ENCODE data around the gene CEP83.
"Not testable (repeated sequence)": the region's sequence is repeated elsewhere in the genome, so short reads cannot be mapped to it uniquely, and the experiment has no call there.

The CEP83 gene

GRCh38 chr12:94326234-94326633 is 133.4 kb downstream of the CEP83 start:
- ATAC-seq (ENCODE audit: insufficient read depth, low read depth) (no peak), DNase-seq (no peak)
- H3K9ac ChIP-seq (ENCODE audit: low read depth, low read length): no peak overlapping the region
- no peak overlapping the region for H3K4me2 ChIP-seq (ENCODE audit: insufficient read depth, low read length)
- H2AFZ ChIP-seq (ENCODE audit: low read depth, low read length): no peak overlapping the region
- H3K79me2 ChIP-seq (ENCODE audit: insufficient read depth, low read length): no peaks in the 10 kb centered on the region
- H3K27me3 ChIP-seq (ENCODE audit: insufficient read depth, low read length, poor library complexity): no peaks in the 10 kb centered on the region
- H3K4me3 ChIP-seq (ENCODE audit: low read depth in 1 of 2, low read length in 2 of 2): no peak overlapping the region
- H4K20me1 ChIP-seq (ENCODE audit: insufficient read depth, low read length): no peaks in the 10 kb centered on the region
- no peaks in the 10 kb centered on the region for H3K4me1 ChIP-seq (ENCODE audit: insufficient read depth, low read length)
- peaks cover 63% of the 10 kb centered on the region for H3K36me3 ChIP-seq (ENCODE audit: insufficient read depth, low read length)
- TF ChIP-seq, protein P1, sequence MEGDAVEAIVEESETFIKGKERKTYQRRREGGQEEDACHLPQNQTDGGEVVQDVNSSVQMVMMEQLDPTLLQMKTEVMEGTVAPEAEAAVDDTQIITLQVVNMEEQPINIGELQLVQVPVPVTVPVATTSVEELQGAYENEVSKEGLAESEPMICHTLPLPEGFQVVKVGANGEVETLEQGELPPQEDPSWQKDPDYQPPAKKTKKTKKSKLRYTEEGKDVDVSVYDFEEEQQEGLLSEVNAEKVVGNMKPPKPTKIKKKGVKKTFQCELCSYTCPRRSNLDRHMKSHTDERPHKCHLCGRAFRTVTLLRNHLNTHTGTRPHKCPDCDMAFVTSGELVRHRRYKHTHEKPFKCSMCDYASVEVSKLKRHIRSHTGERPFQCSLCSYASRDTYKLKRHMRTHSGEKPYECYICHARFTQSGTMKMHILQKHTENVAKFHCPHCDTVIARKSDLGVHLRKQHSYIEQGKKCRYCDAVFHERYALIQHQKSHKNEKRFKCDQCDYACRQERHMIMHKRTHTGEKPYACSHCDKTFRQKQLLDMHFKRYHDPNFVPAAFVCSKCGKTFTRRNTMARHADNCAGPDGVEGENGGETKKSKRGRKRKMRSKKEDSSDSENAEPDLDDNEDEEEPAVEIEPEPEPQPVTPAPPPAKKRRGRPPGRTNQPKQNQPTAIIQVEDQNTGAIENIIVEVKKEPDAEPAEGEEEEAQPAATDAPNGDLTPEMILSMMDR (IDR thresholded peaks at IDR 0.05; ENCODE audit: borderline replicate concordance, extremely low read depth, low read length, poor library complexity, severe bottlenecking): no peak
- TF ChIP-seq EZH2 (IDR thresholded peaks at IDR 0.05; ENCODE audit: borderline replicate concordance, low read depth, low read length, severe bottlenecking): no peak
- H3K9me3 ChIP-seq (ENCODE audit: insufficient read depth, low read length, severe bottlenecking): peaks cover 19% of the 10 kb centered on the region
- H3K27ac ChIP-seq (ENCODE audit: low read length): no peak overlapping the region

DNA sequence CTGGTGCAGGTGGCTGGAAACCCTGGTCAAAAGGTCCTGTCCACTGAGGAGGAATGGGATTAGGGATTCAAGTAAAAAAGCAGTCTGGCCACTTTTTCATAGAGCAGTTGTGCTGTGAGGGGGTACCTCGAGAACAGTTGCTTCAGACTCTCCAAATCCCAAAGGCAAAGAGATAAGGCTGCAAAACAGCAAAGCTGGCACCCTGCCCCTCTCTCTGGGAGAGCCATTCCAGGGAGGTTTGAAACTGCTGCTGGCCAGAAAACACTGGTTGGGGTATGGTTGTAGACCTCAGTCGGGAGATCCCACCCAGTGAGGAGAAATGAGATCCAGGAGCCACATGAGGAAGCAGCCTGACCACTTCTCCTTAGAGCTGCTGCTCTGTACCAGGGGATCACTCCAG is 137.3 kb downstream of the CEP83 start:
- Histone ChIP-seq H3K4me3 (ENCODE audit: low read depth in 1 of 2, low read length in 2 of 2) (no peak overlapping the region), H3K27me3 (ENCODE audit: insufficient read depth, low read length, poor library complexity) (no peaks in the 10 kb centered on the region), H3K79me2 (ENCODE audit: insufficient read depth, low read length) (no peaks in the 10 kb centered on the region), H3K4me1 (ENCODE audit: insufficient read depth, low read length) (no peaks in the 10 kb centered on the region), H4K20me1 (ENCODE audit: insufficient read depth, low read length) (no peaks in the 10 kb centered on the region), H3K27ac (ENCODE audit: low read length) (no peak overlapping the region), H3K4me2 (ENCODE audit: insufficient read depth, low read length) (no peak overlapping the region), H3K9me3 (ENCODE audit: insufficient read depth, low read length, severe bottlenecking) (peaks cover 35% of the 10 kb centered on the region), H2AFZ (ENCODE audit: low read depth, low read length) (no peak overlapping the region), H3K9ac (ENCODE audit: low read depth, low read length) (no peak overlapping the region), H3K36me3 (ENCODE audit: insufficient read depth, low read length) (peaks cover 51% of the 10 kb centered on the region)
- DNase-seq (no peak), ATAC-seq (ENCODE audit: insufficient read depth, low read depth) (no peak)
- TF ChIP-seq, protein P1 (IDR thresholded peaks at IDR 0.05; ENCODE audit: borderline replicate concordance, extremely low read depth, low read length, poor library complexity, severe bottlenecking): no peak
- no peak for TF ChIP-seq EZH2 (IDR thresholded peaks at IDR 0.05; ENCODE audit: borderline replicate concordance, low read depth, low read length, severe bottlenecking)

GRCh38 chr12:94320109-94320508 is 139.6 kb downstream of the CEP83 start:
- H3K9me3 ChIP-seq (ENCODE audit: insufficient read depth, low read length, severe bottlenecking): peaks cover 35% of the 10 kb centered on the region
- H3K9ac ChIP-seq (ENCODE audit: low read depth, low read length): no peak overlapping the region
- H4K20me1 ChIP-seq (ENCODE audit: insufficient read depth, low read length): no peaks in the 10 kb centered on the region
- H3K79me2 ChIP-seq (ENCODE audit: insufficient read depth, low read length): no peaks in the 10 kb centered on the region
- no peaks in the 10 kb centered on the region for H3K4me1 ChIP-seq (ENCODE audit: insufficient read depth, low read length)
- H2AFZ ChIP-seq (ENCODE audit: low read depth, low read length): no peak overlapping the region
- no peak for DNase-seq
- no peaks in the 10 kb centered on the region for H3K27me3 ChIP-seq (ENCODE audit: insufficient read depth, low read length, poor library complexity)
- no peak overlapping the region for H3K27ac ChIP-seq (ENCODE audit: low read length)
- no peak for TF ChIP-seq EZH2 (IDR thresholded peaks at IDR 0.05; ENCODE audit: borderline replicate concordance, low read depth, low read length, severe bottlenecking)
- TF ChIP-seq, protein P1 (IDR thresholded peaks at IDR 0.05; ENCODE audit: borderline replicate concordance, extremely low read depth, low read length, poor library complexity, severe bottlenecking): no peak
- no peak for ATAC-seq (ENCODE audit: insufficient read depth, low read depth)
- H3K4me2 ChIP-seq (ENCODE audit: insufficient read depth, low read length): no peak overlapping the region
- no peak overlapping the region for H3K4me3 ChIP-seq (ENCODE audit: low read depth in 1 of 2, low read length in 2 of 2)
- H3K36me3 ChIP-seq (ENCODE audit: insufficient read depth, low read length): peaks cover 31% of the 10 kb centered on the region

GRCh38 chr12:94318181-94318580 is 141.5 kb downstream of the CEP83 start:
- Histone ChIP-seq H3K36me3 (ENCODE audit: insufficient read depth, low read length) (peaks cover 26% of the 10 kb centered on the region), H2AFZ (ENCODE audit: low read depth, low read length) (no peak overlapping the region), H3K27ac (ENCODE audit: low read length) (no peak overlapping the region), H3K9ac (ENCODE audit: low read depth, low read length) (no peak overlapping the region), H3K9me3 (ENCODE audit: insufficient read depth, low read length, severe bottlenecking) (peaks cover 33% of the 10 kb centered on the region), H3K4me3 (ENCODE audit: low read depth in 1 of 2, low read length in 2 of 2) (no peak overlapping the region), H3K79me2 (ENCODE audit: insufficient read depth, low read length) (no peaks in the 10 kb centered on the region), H3K4me2 (ENCODE audit: insufficient read depth, low read length) (no peak overlapping the region), H4K20me1 (ENCODE audit: insufficient read depth, low read length) (no peaks in the 10 kb centered on the region), H3K27me3 (ENCODE audit: insufficient read depth, low read length, poor library complexity) (no peaks in the 10 kb centered on the region), H3K4me1 (ENCODE audit: insufficient read depth, low read length) (no peaks in the 10 kb centered on the region)
- ATAC-seq (ENCODE audit: insufficient read depth, low read depth) (no peak), DNase-seq (no peak)
- TF ChIP-seq, protein P1 (IDR thresholded peaks at IDR 0.05; ENCODE audit: borderline replicate concordance, extremely low read depth, low read length, poor library complexity, severe bottlenecking): no peak
- no peak for TF ChIP-seq EZH2 (IDR thresholded peaks at IDR 0.05; ENCODE audit: borderline replicate concordance, low read depth, low read length, severe bottlenecking)

DNA sequence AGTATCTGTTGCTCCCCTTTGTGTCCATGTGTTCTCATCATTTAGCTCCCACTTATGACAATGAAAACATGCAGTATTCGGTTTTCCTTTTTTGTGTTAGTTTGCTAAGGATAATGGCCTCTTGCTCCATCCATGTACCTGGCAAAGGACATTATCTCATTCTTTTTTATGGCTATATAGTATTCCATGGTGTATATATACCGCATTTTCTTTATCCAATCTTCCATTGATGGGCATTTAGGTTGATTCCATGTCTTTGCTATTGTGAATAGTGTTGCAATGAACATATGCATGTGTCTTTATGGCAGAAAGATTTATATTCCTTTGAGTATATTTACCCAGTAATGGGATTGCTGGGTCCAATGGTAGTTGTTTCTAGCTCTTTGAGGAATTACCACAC is 143.1 kb downstream of the CEP83 start:
- Histone ChIP-seq H3K9me3 (ENCODE audit: insufficient read depth, low read length, severe bottlenecking) (peaks cover 20% of the 10 kb centered on the region), H3K36me3 (ENCODE audit: insufficient read depth, low read length) (peaks cover 13% of the 10 kb centered on the region)
- not testable (repeated sequence) for H2AFZ ChIP-seq (ENCODE audit: low read depth, low read length); H3K27me3 ChIP-seq (ENCODE audit: insufficient read depth, low read length, poor library complexity); H3K4me3 ChIP-seq (ENCODE audit: low read depth in 1 of 2, low read length in 2 of 2); H3K4me1 ChIP-seq (ENCODE audit: insufficient read depth, low read length); H3K79me2 ChIP-seq (ENCODE audit: insufficient read depth, low read length); DNase-seq; H3K9ac ChIP-seq (ENCODE audit: low read depth, low read length); H4K20me1 ChIP-seq (ENCODE audit: insufficient read depth, low read length); H3K27ac ChIP-seq (ENCODE audit: low read length); H3K4me2 ChIP-seq (ENCODE audit: insufficient read depth, low read length); ATAC-seq (ENCODE audit: insufficient read depth, low read depth)

Measured in DND-41 (cell line).